Activated naive CD4-positive, alpha-beta T cell treated with Interleukin-2 at 50 U/mL for 16 hours (primary cell): ENCODE measurements around the gene SAT2.
"Not testable (repeated sequence)": the region's sequence is repeated elsewhere in the genome, so short reads cannot be mapped to it uniquely, and the experiment has no call there.

Source experiments
- DNase-seq: peaks from one replicate; pipeline ENCODE4 v3.0.0-alpha.2; 2020

SAT2 gene

DNA sequence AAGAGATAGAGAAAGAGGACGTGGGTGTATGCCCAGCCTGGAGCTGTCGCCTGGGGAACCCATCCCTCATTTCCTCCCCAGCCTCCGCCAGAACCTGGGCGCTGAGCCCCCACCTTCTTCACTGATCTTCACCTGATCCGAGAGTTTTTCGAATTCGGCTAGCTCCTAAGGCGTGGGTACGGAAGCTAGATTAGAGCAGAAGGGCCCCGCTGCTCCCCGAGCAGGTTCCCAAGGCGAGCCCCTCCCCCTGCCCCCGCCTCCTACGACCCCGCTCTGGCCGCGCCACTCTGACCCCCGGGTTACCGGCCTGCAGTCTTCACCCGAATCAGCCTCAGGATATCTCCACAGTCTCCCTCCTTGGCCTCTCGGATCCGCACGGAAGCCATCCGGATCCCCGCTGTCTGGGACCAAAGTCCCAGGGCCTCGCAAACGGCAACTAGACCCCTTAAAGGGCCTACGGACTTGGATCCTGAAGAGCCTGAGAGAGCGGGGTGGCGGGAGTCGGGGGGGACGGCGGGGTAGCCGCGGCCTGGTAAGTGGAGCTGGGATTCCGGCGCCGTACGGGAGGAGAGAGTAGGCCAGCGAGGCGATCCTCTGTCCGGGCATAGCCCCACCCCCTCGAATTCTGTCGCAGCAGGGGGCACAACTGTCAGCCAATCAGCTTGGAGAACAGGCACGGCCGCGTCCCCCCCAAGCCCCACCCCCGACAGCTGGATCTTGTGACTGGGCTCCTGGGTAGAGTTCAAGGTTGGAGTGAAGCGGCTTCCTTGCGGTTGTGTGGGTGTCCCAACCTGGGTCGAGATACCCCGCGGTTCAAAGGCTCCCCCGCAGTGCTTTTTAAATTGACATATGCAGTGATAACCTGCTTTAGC, at the start of gene SAT2:
TSS of gene SAT2 (minus strand) at position 572 of the 872 bp plus-strand sequence. CDS start at position 386, 186 bp downstream.
- DNase-seq, result peak; percentile 84

GRCh38 chr17:7676533-7676932, 48.9 kb upstream of the SAT2 start:
- no peak for DNase-seq

GRCh38 chr17:7674934-7675333, 47.3 kb upstream of the SAT2 start:
- DNase-seq, result no peak

- DNase-seq, result peak; percentile 40
Measured at GRCh38 chr17:7673239-7673638, 45.6 kb upstream of the SAT2 start.

- DNase-seq, result no peak
Measured at GRCh38 chr17:7668482-7668881, 40.9 kb upstream of the SAT2 start.

- DNase-seq, result no peak
Measured at GRCh38 chr17:7667656-7668406, 40.2 kb upstream of the SAT2 start.

DNA sequence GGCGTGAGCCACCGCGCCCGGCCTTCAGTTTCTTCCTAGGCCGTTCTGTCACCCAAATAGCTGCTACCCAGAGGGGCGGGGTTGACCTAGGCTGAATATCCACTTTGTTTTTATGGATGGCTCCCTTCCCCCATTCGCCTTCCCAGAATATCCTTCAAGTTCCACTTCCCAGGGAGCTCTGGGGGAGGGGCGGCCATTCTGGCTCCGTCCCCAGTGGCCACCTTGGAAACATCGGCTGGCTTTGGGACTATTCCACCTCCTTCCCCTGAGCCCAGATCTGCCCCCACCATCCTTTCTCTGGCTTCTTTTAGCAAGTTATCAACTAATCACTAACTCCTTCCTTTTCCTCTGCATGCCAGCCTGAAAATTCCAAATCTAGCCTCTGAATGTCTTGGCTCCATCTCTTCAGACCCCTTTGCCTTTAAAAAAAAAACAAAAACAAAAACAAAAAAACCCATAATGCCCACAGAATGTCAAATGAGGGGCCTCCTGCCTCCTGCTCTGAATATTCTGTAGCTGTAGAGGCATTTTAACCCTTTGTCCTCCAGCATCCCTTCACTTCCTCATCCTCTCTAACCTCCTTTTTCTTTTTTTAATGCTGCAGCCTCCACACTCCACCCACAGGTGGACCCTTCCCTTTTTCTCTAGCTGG, 29.5 kb upstream of the SAT2 start:
- no peak for DNase-seq

GRCh38 chr17:7655541-7655840, 27.9 kb upstream of the SAT2 start:
- no peak for DNase-seq

DNA sequence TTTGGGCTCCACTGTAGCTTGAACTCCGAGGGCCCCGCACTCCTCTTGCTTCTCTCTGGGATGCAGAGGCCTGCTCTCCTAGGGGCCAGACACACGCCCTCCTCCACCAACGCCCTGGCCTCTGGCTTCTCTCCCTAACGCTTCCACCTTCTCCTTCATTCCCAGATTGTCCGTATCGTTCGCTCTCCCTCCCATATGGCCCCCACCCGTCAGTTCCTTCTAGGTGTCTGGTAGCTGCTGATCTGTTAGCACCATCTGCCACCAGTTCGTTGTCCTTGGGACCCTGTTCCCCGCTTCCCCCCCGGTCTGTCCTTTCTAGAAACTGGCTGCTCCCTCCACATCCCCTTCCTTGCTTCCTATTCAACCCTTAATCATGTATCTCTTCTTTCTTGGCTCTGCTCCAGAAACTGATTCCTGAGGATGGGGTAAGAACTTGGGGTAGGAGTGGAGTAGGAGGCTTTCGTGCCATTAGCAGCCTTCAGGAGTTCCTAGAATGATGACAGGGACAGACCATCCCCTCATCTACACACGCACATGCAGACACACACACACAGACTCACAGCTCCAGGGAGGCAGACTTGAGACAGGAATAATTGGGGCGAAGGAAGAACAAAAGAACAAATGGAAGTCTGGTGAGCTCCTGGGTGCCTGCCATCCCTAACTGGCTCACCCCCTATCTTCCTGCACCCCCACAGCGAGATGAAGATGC, 27.4 kb upstream of the SAT2 start:
- no peak for DNase-seq

DNA sequence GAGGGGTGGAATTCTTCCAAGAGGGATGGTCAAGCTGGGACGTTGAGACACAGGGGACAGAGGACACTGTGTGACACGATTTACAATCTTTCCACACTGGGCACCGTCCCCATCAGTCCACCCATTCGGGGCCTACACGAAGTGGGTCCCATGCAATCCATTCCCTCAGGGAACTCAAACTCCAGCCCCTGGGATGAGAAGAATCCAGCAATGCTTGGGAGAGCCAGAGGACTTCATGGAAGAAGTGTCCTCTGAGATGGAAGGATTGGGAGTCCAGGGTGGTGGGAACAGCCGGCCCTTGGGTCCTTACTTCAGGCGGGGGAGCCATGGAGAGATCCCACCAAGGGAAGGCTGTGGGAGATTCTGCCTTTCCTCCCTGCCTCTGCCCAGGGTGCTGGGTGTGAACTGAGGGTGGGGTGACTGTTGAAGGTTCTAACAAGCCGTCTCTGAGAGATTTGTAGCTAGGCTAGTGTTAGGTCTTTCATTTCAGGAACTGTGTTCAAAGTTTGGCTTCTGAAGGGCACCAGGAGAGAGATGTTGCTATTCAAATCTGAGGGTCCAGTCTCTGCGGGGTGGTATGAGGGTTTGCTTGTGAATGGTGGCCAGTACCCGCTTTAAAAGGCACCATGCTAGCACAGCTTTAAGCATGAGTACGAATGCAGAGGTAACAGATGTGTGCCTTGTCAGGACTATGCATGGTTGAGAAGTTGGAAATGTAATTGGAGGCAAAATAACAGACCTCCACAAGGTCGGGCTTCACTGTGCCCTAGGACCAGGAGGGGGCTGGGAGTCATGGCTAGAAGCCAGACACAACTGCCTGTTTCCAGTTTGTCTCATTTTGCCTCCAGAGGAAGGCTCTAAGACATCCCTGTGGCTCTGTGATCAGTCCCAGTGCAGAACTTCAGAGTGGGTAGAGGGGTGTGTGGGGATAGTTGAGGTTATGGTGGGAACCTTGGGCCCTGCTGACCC, 25.1 kb upstream of the SAT2 start:
- DNase-seq, result no peak

- no peak for DNase-seq
Measured at GRCh38 chr17:7651665-7652387, 24.2 kb upstream of the SAT2 start.

- no peak for DNase-seq
Measured at GRCh38 chr17:7651097-7651664, 23.6 kb upstream of the SAT2 start.

GRCh38 chr17:7650509-7651096, 23.0 kb upstream of the SAT2 start, which contains the start of gene ATP1B2:
TSS of gene ATP1B2 (plus strand) at chr17:7650926. CDS start at chr17:7651519, 593 bp downstream.
- peak; percentile 72 for DNase-seq

DNA sequence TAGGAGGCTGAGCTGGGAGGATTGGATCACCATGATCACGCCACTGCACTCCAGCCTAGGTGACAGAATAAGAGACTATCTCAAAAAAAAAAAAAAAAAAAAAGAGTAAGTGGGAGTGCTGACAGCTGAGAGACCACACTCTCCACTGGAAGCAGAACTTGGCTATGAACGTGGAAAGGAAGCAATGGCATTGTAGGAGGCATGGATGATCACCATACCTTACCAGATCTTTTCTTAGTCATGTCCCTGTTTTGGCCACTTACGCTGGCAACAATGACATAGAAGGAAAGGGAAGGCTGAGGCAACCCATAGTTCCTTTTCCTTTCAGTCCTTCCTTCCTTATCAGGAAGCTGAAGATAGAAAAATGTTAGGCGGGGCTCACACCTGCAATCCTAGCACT, 19.4 kb upstream of the SAT2 start:
- no peak for DNase-seq

GRCh38 chr17:7646457-7646856, 18.8 kb upstream of the SAT2 start:
- DNase-seq, result no peak

DNA sequence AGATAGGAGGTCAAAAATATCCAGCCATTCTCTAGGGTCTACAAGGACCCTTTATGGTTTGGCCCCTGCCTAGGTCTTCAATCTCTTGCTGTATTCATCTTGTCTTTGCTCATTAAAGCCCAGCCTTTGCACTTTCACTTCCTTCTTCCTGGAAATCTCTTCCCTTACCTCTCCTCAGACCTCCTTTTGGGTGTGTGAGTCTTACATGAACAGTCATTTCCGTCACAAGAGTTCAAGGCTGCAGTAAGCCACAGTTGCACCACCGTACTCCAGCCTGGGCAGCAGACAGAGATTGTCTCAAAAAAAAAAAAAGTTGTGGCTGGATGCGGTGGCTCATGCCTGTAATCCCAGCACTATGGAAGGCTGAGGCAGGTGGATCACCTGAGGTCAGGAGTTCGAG, 17.2 kb upstream of the SAT2 start:
- DNase-seq, result no peak

- DNase-seq, result not testable (repeated sequence)
Measured at GRCh38 chr17:7641635-7642034, 14.0 kb upstream of the SAT2 start.

DNA sequence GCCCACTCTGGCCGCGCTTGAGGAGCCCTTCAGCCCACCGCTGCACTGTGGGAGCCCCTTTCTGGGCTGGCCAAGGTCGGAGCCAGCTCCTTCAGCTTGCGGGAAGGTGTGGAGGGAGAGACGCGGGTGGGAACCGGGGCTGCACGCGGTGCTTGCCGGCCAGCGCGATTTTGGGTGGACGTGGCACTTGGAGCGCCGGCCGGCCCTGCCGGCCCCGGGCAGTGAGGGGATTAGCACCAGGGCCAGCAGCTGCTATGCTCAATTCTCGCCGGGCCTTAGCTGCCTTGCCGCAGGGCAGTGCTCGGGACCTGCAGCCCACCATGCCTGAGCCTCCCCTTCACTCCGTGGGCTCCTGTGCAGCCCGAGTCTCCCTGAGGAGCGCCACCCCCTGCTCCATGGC, 13.2 kb upstream of the SAT2 start:
- DNase-seq, result no peak

DNA sequence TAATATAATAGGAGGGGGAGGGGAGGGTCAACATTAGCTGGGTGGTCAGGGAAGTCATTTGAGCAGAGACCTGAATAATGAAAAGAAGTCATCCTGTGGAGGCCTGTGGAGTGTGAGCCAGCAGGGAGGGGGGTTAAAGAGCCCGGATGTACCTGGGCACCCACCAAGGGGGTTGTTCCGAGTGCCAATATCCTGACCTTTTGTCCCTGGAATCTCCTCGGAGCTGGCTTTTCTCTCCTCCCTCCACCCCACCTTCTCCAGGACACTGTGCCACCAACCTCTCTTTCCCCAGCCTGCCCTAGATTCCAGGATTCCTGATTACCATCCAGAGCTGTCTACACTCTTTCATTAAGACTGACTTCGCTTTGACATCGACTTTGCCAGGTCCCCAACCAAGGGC, 8.5 kb upstream of the SAT2 start:
- no peak for DNase-seq

DNA sequence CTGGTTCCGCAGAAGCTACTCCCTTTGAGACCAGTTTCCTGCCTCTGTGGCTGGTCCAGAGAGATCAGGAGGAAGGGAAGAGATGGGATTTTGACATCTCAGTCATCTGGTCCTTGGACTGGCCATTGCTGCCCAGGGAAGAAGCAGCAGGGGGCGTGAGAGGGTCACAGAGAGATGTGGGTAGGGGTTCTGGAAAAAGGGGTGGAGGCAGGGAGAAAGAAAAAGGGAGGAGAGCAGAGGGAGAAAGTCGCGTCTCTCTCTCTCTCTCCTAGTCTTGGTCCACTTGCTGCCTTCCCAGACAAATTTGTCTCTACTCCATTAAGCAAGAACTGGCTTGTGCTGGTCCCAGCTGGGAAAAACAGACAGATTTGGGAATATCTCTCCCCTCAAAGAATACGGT, 6.8 kb upstream of the SAT2 start:
- DNase-seq, result no peak
